WI38 (cell line): Measurements from ENCODE around the gene ACO2.
A peak's percentile ranks its signal among the peaks of the same experiment; 100 is the strongest.

ENCODE experiments used
- H3K4me3 ChIP-seq: 2 replicates; pipeline ENCODE4 v1.5.1; 2011; ENCODE audit warnings: low read depth, mild to moderate bottlenecking, control low read depth, low read length
- TF ChIP-seq, protein P1 (sequence below): IDR thresholded peaks from 2 replicates; pipeline ENCODE4 v1.5.1; 2012; ENCODE audit warnings: low read depth, mild to moderate bottlenecking, control low read depth, low read length

ACO2 gene

DNA sequence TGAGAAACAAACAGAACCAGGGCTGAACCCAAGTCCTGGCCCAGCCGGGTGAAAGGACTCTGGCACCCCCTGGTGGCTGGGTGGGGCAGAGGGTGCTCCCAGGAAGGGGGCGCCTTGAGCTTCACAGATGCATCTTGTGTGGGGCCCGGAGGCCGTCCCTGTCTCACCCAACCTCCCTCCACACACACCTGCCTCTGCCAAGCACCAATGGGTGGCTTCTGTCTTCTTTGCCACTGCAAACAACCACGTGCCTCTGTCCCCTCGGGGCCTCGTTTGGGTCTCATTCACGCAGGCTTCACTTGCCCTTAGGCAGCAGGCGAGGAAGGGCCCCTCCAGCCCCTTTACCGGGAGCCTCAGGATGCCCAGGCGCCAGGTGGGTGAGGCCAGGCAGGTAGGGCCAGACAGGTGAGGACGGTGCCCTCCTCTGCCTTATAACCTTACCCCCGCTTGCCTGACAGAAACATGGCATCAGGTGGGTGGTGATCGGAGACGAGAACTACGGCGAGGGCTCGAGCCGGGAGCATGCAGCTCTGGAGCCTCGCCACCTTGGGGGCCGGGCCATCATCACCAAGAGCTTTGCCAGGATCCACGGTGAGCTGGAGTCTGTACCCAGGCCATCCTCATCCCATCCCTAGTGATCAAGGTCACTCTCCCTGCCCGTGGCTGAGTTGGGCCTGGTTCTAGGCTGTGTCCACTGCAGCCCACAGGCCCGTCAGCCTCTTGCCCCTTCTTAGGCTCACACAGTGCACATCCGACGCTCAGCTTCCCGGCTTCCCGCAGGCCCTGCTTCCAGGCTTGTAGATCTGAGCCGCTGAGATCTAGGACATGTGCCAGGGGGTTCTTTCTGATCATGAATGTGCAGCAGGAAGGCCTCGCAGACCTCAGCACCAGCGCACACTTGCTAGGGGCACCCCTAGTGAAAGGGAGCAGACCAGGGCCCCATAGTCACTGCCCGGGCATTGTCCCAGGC, 58.2 kb downstream of the ACO2 start:
- TF ChIP-seq, protein P1, sequence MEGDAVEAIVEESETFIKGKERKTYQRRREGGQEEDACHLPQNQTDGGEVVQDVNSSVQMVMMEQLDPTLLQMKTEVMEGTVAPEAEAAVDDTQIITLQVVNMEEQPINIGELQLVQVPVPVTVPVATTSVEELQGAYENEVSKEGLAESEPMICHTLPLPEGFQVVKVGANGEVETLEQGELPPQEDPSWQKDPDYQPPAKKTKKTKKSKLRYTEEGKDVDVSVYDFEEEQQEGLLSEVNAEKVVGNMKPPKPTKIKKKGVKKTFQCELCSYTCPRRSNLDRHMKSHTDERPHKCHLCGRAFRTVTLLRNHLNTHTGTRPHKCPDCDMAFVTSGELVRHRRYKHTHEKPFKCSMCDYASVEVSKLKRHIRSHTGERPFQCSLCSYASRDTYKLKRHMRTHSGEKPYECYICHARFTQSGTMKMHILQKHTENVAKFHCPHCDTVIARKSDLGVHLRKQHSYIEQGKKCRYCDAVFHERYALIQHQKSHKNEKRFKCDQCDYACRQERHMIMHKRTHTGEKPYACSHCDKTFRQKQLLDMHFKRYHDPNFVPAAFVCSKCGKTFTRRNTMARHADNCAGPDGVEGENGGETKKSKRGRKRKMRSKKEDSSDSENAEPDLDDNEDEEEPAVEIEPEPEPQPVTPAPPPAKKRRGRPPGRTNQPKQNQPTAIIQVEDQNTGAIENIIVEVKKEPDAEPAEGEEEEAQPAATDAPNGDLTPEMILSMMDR = peak; percentile 92
- H3K4me3 ChIP-seq = no peak overlapping the region

DNA sequence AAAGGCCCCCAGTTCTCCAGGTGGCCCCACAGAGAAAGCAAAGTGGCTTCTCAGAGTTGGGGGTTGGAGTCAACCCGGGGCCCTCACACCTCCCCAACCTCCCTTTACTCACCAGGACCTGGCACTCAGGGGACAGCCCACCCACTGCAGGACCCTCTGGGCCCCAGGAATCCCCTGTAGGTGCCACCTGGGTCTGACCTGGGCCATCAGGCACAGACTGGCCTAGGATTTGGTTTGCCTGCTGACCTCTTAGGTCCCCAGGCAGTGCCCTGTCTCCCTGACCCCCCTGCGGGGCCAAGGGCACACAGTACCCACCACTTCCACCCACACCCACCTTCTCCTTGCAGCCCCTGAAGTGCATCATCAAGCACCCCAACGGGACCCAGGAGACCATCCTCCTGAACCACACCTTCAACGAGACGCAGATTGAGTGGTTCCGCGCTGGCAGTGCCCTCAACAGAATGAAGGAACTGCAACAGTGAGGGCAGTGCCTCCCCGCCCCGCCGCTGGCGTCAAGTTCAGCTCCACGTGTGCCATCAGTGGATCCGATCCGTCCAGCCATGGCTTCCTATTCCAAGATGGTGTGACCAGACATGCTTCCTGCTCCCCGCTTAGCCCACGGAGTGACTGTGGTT, 59.3 kb downstream of the ACO2 start:
- TF ChIP-seq, protein P1 = no peak
- no peak overlapping the region for H3K4me3 ChIP-seq

DNA sequence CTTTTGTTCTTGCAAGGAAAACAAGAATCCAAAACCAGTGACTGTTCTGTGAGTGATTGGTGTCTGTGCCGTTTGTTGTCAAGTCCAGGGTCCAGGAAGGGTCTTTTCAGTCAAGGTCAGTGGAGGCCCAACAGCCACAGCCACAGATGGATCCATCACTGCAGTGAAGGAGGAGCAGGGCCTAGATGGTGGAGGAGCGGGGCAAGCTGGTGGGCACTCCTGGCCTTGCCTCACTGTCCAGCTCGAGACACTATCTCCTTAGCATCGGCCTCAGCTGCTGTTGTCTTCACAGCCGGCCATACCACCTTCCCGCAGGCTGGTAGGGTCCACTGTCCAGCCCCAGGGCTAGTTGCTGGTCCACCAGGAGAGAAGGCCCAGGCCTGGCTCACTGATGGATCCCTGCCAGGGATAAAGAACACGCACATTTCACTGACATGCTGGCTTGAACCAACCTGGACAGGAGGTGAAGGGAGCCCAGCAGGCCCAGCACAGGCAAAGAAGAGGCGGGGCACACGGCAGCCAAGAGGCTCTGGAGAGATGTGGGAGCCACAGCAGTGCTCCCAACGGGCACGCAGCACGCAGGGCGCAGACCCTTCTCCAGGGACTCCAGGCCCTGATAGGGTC, 60.1 kb downstream of the ACO2 start:
- H3K4me3 ChIP-seq = no peak overlapping the region
- TF ChIP-seq, protein P1 = no peak

DNA sequence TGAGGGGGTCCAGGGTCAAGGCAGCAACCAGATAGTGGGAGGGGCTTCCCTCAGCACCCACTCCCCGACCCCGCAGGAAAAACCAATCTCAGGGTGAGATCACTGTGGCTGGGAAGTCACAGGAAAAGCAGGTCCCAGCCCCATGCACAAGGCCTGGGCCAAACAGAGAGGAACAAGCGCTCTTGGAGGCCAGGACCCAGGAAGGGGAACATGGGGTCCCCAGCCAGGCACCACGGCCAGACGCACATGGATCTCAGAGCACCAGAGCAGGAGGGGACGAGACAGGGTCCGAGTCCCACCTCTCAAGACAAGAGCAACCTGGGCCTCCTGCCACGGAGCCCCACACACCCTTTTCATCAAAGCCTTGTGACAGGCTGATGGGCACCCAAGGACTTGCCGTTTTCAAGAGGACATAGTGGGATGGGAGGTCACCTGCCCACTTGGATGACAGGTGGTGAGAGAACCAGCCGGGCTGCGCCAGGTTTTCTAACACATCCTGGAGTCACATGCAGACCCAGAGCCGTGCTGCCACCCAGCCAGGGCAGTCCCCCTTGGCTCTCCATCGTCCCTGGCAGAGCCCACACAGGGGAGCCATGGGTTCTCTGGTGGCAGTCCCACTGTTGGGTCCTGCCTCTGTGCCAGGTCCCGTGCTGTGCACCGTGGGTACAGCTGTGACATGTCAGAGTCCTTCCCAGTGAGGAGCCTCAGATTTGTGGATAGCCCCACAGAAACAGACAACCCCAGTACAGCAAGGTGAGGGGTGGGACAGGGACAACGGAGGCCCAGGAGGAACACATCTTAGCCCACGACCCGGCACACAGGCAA, 62.2 kb downstream of the ACO2 start:
- TF ChIP-seq, protein P1 = no peak
- no peak overlapping the region for H3K4me3 ChIP-seq

DNA sequence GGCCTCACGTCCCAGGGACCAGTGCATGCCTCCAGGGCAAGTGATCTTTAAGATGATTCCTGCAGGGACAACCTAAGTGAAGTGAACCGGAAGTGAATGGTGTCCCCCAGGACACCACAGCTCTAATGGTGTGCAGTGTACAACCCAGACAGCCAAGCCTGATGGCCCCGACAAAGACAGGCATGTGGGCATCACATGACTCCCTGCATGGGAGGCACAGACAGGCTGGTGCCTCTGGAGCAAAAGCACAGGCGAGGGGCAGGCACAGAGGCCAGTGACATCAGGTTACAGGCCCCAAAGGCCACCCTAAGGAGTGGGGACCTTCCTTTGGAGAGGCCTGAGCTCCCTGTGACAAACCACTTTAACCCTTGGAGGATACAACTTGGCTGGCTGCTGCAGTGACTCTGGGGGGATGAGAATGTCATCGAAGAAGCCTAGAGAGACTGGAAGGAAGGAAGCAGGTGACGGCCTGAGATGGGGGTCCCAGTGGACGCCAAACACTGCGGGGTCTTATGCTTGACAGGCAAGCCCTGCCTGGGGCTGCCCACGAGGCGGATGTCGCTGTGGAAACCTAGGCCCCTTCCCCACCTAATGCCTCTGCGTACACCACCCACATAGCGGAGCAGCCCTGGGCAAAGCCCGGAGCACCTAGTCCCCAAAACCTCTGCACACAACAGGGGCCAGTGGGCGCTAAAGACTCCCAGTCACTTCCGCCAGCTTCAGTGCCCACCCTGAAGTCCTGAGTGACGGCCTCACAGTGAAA, 63.0 kb downstream of the ACO2 start:
- TF ChIP-seq, protein P1 = no peak
- H3K4me3 ChIP-seq = no peak overlapping the region
